H9 (cell line): ENCODE results near the gene ENDOV. TPM values are rescaled to one million over a fixed set of nuclear protein-coding genes. Genes with fewer than 3 reads are reported as not detected.

Source experiments
- DNase-seq: peaks from one replicate; pipeline ENCODE4 v3.0.0-alpha.2; 2017
- H2AFZ ChIP-seq: one replicate; pipeline ENCODE4 v1.6.1; 2013; ENCODE audit warnings: mild to moderate bottlenecking, low read length, control low read depth, moderate library complexity
- H2AK5ac ChIP-seq: 2 replicates; pipeline ENCODE4 v1.6.1; 2013; ENCODE audit warnings: low read length, control low read depth, mixed read lengths; ENCODE audit not compliant: insufficient read length
- H2BK120ac ChIP-seq: one replicate; pipeline ENCODE4 v1.6.1; 2013; ENCODE audit warnings: low read depth, mild to moderate bottlenecking, low read length, control low read depth, inconsistent platforms; ENCODE audit not compliant: poor library complexity, severe bottlenecking
- H2BK12ac ChIP-seq: 2 replicates; pipeline ENCODE4 v1.6.1; 2013; ENCODE audit warnings: low read length, control low read depth, mixed read lengths, low read depth; ENCODE audit not compliant: insufficient read length
- H2BK15ac ChIP-seq: 2 replicates; pipeline ENCODE4 v1.6.1; 2013; ENCODE audit warnings: low read depth, low read length, control low read depth
- H2BK20ac ChIP-seq: one replicate; pipeline ENCODE4 v1.6.1; 2013; ENCODE audit warnings: low read depth, mild to moderate bottlenecking, low read length, control low read depth, inconsistent platforms; ENCODE audit not compliant: poor library complexity, severe bottlenecking
- H2BK5ac ChIP-seq: 2 replicates; pipeline ENCODE4 v1.6.1; 2013; ENCODE audit warnings: low read length, control low read depth, mixed read lengths; ENCODE audit not compliant: insufficient read length
- H3K14ac ChIP-seq: 2 replicates; pipeline ENCODE4 v1.6.1; 2013; ENCODE audit warnings: low read length, control low read depth; ENCODE audit not compliant: insufficient read depth
- H3K18ac ChIP-seq: 2 replicates; pipeline ENCODE4 v1.6.1; 2013; ENCODE audit warnings: low read depth, mild to moderate bottlenecking, mixed read lengths, low read length, control low read depth; ENCODE audit not compliant: insufficient read length
- H3K23ac ChIP-seq: 2 replicates; pipeline ENCODE4 v1.6.1; 2013; ENCODE audit warnings: low read length, control low read depth, mixed read lengths, low read depth; ENCODE audit not compliant: insufficient read length
- H3K23me2 ChIP-seq: 2 replicates; pipeline ENCODE4 v1.6.1; 2013; ENCODE audit warnings: low read depth, mild to moderate bottlenecking, mixed read lengths, low read length, control low read depth; ENCODE audit not compliant: insufficient read length, poor library complexity, severe bottlenecking
- H3K27ac ChIP-seq: 2 replicates; pipeline ENCODE4 v1.5.1; 2013; ENCODE audit warnings: low read length, control low read depth, mixed read lengths, low read depth; ENCODE audit not compliant: insufficient read length
- H3K27me3 ChIP-seq: 2 replicates; pipeline ENCODE4 v1.6.1; 2013; ENCODE audit warnings: low read length, control low read depth, inconsistent platforms; ENCODE audit not compliant: insufficient read depth
- H3K4ac ChIP-seq: 2 replicates; pipeline ENCODE4 v1.6.1; 2013; ENCODE audit warnings: low read depth, mild to moderate bottlenecking, control low read depth, inconsistent platforms, low read length, moderate library complexity
- H3K4me1 ChIP-seq: 2 replicates; pipeline ENCODE4 v1.6.1; 2013; ENCODE audit warnings: low read length, control low read depth, inconsistent platforms; ENCODE audit not compliant: insufficient read depth
- H3K4me2 ChIP-seq: 2 replicates; pipeline ENCODE4 v1.6.1; 2013; ENCODE audit warnings: low read length, control low read depth, mixed read lengths; ENCODE audit not compliant: insufficient read length, insufficient read depth
- H3K56ac ChIP-seq: 2 replicates; pipeline ENCODE4 v1.6.1; 2013; ENCODE audit warnings: low read depth, mild to moderate bottlenecking, mixed read lengths, low read length, control low read depth; ENCODE audit not compliant: insufficient read length
- H3K79me1 ChIP-seq: 2 replicates; pipeline ENCODE4 v1.6.1; 2013; ENCODE audit warnings: low read depth, mild to moderate bottlenecking, moderate library complexity, low read length, control low read depth, inconsistent platforms; ENCODE audit not compliant: insufficient read depth, poor library complexity, severe bottlenecking
- H3K79me2 ChIP-seq: 2 replicates; pipeline ENCODE4 v1.6.1; 2013; ENCODE audit warnings: low read length, control low read depth, inconsistent platforms; ENCODE audit not compliant: insufficient read depth
- H3K9ac ChIP-seq: 2 replicates; pipeline ENCODE4 v1.6.1; 2013; ENCODE audit warnings: low read length, control low read depth, mixed read lengths; ENCODE audit not compliant: insufficient read length; ENCODE audit errors: extremely low read depth
- H3K9me3 ChIP-seq: one replicate; pipeline ENCODE4 v1.6.1; 2013; ENCODE audit warnings: low read depth, low read length, inconsistent platforms; ENCODE audit not compliant: control insufficient read depth
- H3T11ph ChIP-seq: one replicate; pipeline ENCODE4 v1.6.1; 2013; ENCODE audit warnings: mild to moderate bottlenecking, low read length, control low read depth, inconsistent platforms
- H4K20me1 ChIP-seq: one replicate; pipeline ENCODE4 v1.6.1; 2013; ENCODE audit not compliant: control insufficient read depth, insufficient read length, insufficient read depth
- H4K5ac ChIP-seq: 2 replicates; pipeline ENCODE4 v1.6.1; 2013; ENCODE audit warnings: low read depth, mild to moderate bottlenecking, mixed read lengths, low read length, control low read depth; ENCODE audit not compliant: insufficient read length
- H4K8ac ChIP-seq: replicated peaks from 2 replicates; pipeline ENCODE4 v1.6.1; 2013; ENCODE audit warnings: low read length, control low read depth, mixed read lengths, low read depth; ENCODE audit not compliant: insufficient read length
- H4K91ac ChIP-seq: 2 replicates; pipeline ENCODE4 v1.6.1; 2013; ENCODE audit warnings: low read depth, mild to moderate bottlenecking, moderate library complexity, mixed read lengths, low read length, control low read depth; ENCODE audit not compliant: insufficient read length
- H3K27ac Mint-ChIP-seq, 3 experiments: 2 replicates in 2 of 3; 3 replicates in 1 of 3; pipeline ENCODE4 v1.8.0; 2020 to 2021; ENCODE audit warnings: mixed read lengths in 3 of 3, mild to moderate bottlenecking in 1 of 3, moderate library complexity in 1 of 3
- H3K27me3 Mint-ChIP-seq: 2 replicates; pipeline ENCODE4 v1.8.0; 2021; ENCODE audit warnings: low read depth, mild to moderate bottlenecking, moderate library complexity, mixed read lengths
- H3K36me3 Mint-ChIP-seq, 3 experiments: 2 replicates in 2 of 3; 3 replicates in 1 of 3; pipeline ENCODE4 v1.8.0; 2020 to 2021; ENCODE audit warnings: low read depth in 3 of 3, mixed read lengths in 3 of 3; ENCODE audit not compliant: insufficient read depth in 1 of 3
- H3K4me1 Mint-ChIP-seq, 2 experiments: 2 replicates each; pipeline ENCODE4 v1.8.0; 2020; ENCODE audit warnings: mixed read lengths in 2 of 2
- H3K4me3 Mint-ChIP-seq, 2 experiments: 2 replicates in 1 of 2; 3 replicates in 1 of 2; pipeline ENCODE4 v1.8.0; 2020 to 2021; ENCODE audit warnings: mild to moderate bottlenecking in 2 of 2, mixed read lengths in 2 of 2, moderate library complexity in 1 of 2
- H3K9me3 Mint-ChIP-seq, 2 experiments: 2 replicates in 1 of 2; 3 replicates in 1 of 2; pipeline ENCODE4 v1.8.0; 2020; ENCODE audit warnings: mild to moderate bottlenecking in 2 of 2, mixed read lengths in 2 of 2, moderate library complexity in 1 of 2
- CTCF ChIP-seq: fragments of 200-600 bp; sonication (generic); conservative IDR thresholded peaks from 3 replicates; pipeline ENCODE4 v1.8.0; 2021; ENCODE audit warnings: antibody characterized with exemption, mild to moderate bottlenecking
- WGBS: extraction: QIAGEN DNeasy Blood & Tissue Kit; methylation state at CpG from one replicate; pipeline ENCODE4 v1.1.7; 2013; ENCODE audit warnings: missing lambda C conversion rate, low lambda C conversion rate, mixed read lengths; ENCODE audit not compliant: insufficient read length; ENCODE audit errors: extremely low coverage; 5-methylcytosine and 5-hydroxymethylcytosine counted together
- total RNA-seq: library from RNA; stranded (reverse); gene quantifications from 2 replicates; pipeline ENCODE4 v1.2.1, GENCODE V29; 2021

Gene ENDOV
- total RNA-seq, 1 experiment from 2014 or later = 17.1 TPM

- no peaks in the 10 kb centered on the region for H3K79me1 ChIP-seq
- Mint-ChIP-seq H3K4me1 (peaks cover 12 to 13% of the 10 kb centered on the region in 2 experiments), H3K36me3 (peaks cover 28 to 80% (median 69%) of the 10 kb centered on the region in 3 experiments), H3K4me3 (no peak overlapping the region), H3K9me3 (no peaks in the 10 kb centered on the region), H3K27me3 (no peaks in the 10 kb centered on the region), H3K27ac (no peak overlapping the region)
- no peak overlapping the region for H3K9ac ChIP-seq
- no peak overlapping the region for H3K23ac ChIP-seq
- H4K91ac ChIP-seq = no peak overlapping the region
- H2BK120ac ChIP-seq = no peak overlapping the region
- H3K4me2 ChIP-seq = no peak overlapping the region
- H3K27ac ChIP-seq = no peak overlapping the region
- no peak overlapping the region for H4K5ac ChIP-seq
- H3K23me2 ChIP-seq = no peaks in the 10 kb centered on the region
- no peak overlapping the region for H3K18ac ChIP-seq
- H3K27me3 ChIP-seq = no peaks in the 10 kb centered on the region
- H2BK12ac ChIP-seq = no peak overlapping the region
- H3K79me2 ChIP-seq = no peaks in the 10 kb centered on the region
- H3K9me3 ChIP-seq = no peaks in the 10 kb centered on the region
- no peak overlapping the region for H3K14ac ChIP-seq
- no peaks in the 10 kb centered on the region for H3K4me1 ChIP-seq
- H4K8ac ChIP-seq = no peak overlapping the region
- H2BK20ac ChIP-seq = no peak overlapping the region
- H3T11ph ChIP-seq = no peak overlapping the region
- no peak overlapping the region for H2BK5ac ChIP-seq
- H4K20me1 ChIP-seq = no peaks in the 10 kb centered on the region
- no peak for DNase-seq
- H3K4ac ChIP-seq = no peak overlapping the region
- no peak overlapping the region for H2BK15ac ChIP-seq
- H3K56ac ChIP-seq = no peak overlapping the region
- H2AFZ ChIP-seq = no peak overlapping the region
- no peak for TF ChIP-seq CTCF
- H2AK5ac ChIP-seq = no peak overlapping the region
- no CpG with 5 or more reads among the region's 11 CpGs for WGBS
Measured at GRCh38 chr17:80372456-80372855, 42.5 kb upstream of the ENDOV start.
